Activated T-cell treated with anti-CD3 and anti-CD28 coated beads, Interleukin-2, amount 50 U/mL, for 24 hours (primary cell): Measurements from ENCODE around the gene ATL1.

Experiments
- DNase-seq: peaks from one replicate; pipeline ENCODE4 v3.0.0-alpha.2; 2020
- H3K27ac Mint-ChIP-seq: 2 replicates; pipeline ENCODE4 v1.8.0; 2020; ENCODE audit warnings: mild to moderate bottlenecking, mixed read lengths
- H3K27me3 Mint-ChIP-seq: 2 replicates; pipeline ENCODE4 v1.8.0; 2020; ENCODE audit warnings: mixed read lengths
- H3K36me3 Mint-ChIP-seq: 2 replicates; pipeline ENCODE4 v1.8.0; 2020; ENCODE audit warnings: low read depth, mixed read lengths
- H3K4me1 Mint-ChIP-seq: 2 replicates; pipeline ENCODE4 v1.8.0; 2020; ENCODE audit warnings: low read depth, mixed read lengths
- H3K4me3 Mint-ChIP-seq: 2 replicates; pipeline ENCODE4 v1.8.0; 2020; ENCODE audit warnings: mild to moderate bottlenecking, moderate library complexity, mixed read lengths
- H3K9me3 Mint-ChIP-seq: 2 replicates; pipeline ENCODE4 v1.8.0; 2020; ENCODE audit warnings: mixed read lengths

The ATL1 gene

GRCh38 chr14:50559990-50560930 is at the start of gene ATL1:
Gene ATL1 (plus strand): TSS chr14:50560145. CDS start chr14:50560266, 121 bp downstream.
- H3K4me1 Mint-ChIP-seq = peaks cover 11% of the 10 kb centered on the region
- no peaks in the 10 kb centered on the region for H3K36me3 Mint-ChIP-seq
- H3K27me3 Mint-ChIP-seq = peaks cover 62% of the 10 kb centered on the region
- no peaks in the 10 kb centered on the region for H3K9me3 Mint-ChIP-seq
- H3K27ac Mint-ChIP-seq = no peak within 1 kb of the TSS
- DNase-seq = peak; percentile 69
- peak within 1 kb of the TSS; percentile 78 for H3K4me3 Mint-ChIP-seq

DNA sequence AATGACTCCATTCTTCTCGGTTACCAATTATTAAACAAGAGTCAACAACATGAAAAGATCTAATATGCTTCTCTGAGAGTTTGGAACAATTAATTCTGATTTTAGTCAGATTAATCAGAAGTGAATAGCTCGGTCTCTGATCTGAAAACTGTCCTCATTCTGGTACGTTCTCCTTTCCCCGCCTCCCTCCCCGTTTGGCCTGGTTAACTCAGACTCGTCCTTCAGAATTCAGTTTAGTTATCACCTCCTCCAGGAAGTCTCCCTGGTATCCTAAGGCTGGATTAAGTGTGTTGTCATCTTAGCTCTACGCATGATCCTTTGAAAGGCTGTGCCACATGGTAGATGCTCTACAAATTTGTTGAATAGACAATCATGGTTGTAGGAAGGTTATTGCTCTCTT is 49.8 kb upstream of the ATL1 start:
- DNase-seq = no peak
- Mint-ChIP-seq H3K4me1 (peaks cover 31% of the 10 kb centered on the region), H3K27me3 (no peaks in the 10 kb centered on the region), H3K36me3 (peaks cover 18% of the 10 kb centered on the region), H3K4me3 (no peak overlapping the region), H3K9me3 (peaks cover 2% of the 10 kb centered on the region), H3K27ac (no peak overlapping the region)

DNA sequence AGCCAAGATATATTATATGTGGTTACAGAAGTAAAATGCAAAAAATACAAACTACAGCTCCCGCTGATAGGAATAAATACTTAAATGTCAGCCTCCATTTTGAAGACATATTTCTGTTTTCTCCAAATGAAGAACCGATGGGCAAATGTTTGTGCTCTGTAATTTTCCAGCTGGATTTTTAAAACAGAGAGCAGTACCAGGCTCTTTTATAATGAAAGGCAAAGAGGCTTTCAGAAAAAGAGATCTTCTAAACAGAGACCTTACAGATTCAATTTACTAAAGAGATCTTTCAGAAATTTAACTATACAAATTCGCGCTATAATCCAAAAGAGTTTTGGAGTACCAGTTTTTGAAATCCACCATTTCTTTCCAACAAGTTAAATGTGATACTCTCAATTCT is 47.5 kb upstream of the ATL1 start:
- Mint-ChIP-seq H3K4me1 (peaks cover 30% of the 10 kb centered on the region), H3K27ac (no peak overlapping the region), H3K9me3 (peaks cover 2% of the 10 kb centered on the region), H3K36me3 (peaks cover 18% of the 10 kb centered on the region), H3K4me3 (no peak overlapping the region), H3K27me3 (no peaks in the 10 kb centered on the region)
- DNase-seq = no peak

- H3K9me3 Mint-ChIP-seq = no peaks in the 10 kb centered on the region
Measured at GRCh38 chr14:50516091-50516490, 43.9 kb upstream of the ATL1 start.

GRCh38 chr14:50520947-50521815 is 38.8 kb upstream of the ATL1 start:
- no peaks in the 10 kb centered on the region for H3K9me3 Mint-ChIP-seq
- peak overlapping the region; percentile 62 for H3K4me3 Mint-ChIP-seq
- peaks cover 64% of the 10 kb centered on the region for H3K4me1 Mint-ChIP-seq
- H3K36me3 Mint-ChIP-seq = peaks cover 17% of the 10 kb centered on the region
- peak; percentile 61 for DNase-seq
- peak overlapping the region; percentile 97 for H3K27ac Mint-ChIP-seq
- no peaks in the 10 kb centered on the region for H3K27me3 Mint-ChIP-seq

More at GRCh38 chr14:50516091-50516490, 43.9 kb upstream of the ATL1 start:
- Mint-ChIP-seq H3K4me1 (peaks cover 30% of the 10 kb centered on the region), H3K27ac (no peak overlapping the region), H3K36me3 (peaks cover 6% of the 10 kb centered on the region), H3K27me3 (no peaks in the 10 kb centered on the region), H3K4me3 (no peak overlapping the region)
- no peak for DNase-seq

DNA sequence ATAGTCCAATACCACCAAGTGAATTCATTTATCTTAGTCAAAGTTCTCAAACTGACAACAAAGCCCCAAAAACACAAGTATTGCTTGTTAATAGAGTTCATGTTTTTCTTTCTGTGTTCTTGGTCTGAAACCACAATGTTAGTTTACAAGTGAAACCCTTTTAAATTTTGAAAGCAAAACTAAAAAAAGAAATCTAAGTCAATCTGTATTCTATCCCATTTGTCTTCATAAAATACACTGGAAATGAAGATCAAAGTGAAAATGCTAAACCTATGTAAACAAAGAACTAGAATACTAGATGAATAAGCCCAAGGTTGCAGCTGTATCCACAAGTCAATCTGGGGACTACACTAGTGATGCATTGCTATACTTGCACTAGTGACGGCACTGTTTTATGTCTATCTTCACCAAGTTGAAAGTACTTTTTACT is 38.0 kb upstream of the ATL1 start:
- H3K4me3 Mint-ChIP-seq = peak overlapping the region; percentile 62
- peak overlapping the region; percentile 97 for H3K27ac Mint-ChIP-seq
- H3K36me3 Mint-ChIP-seq = peaks cover 20% of the 10 kb centered on the region
- DNase-seq = no peak
- no peaks in the 10 kb centered on the region for H3K9me3 Mint-ChIP-seq
- H3K27me3 Mint-ChIP-seq = no peaks in the 10 kb centered on the region
- peaks cover 63% of the 10 kb centered on the region for H3K4me1 Mint-ChIP-seq

DNA sequence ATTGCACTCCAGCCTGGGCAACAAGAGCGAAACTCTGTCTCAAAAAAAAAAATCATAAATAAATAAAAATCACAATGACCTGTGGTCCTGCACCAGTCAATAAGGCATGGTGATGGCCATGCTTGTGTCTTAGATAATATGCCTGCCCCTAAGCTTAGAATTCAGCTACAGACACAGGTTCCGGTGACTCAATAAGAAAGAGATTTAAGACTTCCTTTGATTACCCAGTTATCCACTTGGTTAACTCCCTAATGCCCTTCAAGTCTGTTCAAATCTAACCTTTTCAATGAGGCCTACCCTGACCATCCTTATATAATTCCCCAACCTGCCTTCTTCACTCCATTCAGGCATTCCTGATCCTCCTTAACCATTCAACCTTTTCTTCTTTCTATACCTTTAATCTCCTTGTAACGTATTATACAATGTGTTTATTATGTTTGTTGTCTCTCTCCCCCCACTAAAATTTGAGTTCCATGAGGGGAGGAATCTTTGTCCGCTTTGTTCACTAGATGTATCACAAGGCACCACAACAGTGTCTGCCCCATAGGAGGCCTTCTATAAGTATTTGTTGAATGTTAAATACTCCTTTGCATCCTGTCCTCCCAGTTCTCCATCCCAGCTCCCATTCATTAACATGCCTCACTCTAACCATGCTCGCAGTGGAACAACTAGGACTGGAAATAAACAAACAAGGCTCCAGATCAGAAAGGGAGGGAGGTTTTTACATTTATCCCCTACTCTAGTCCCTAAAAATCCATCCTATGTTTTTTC is 36.5 kb upstream of the ATL1 start:
- H3K9me3 Mint-ChIP-seq = no peaks in the 10 kb centered on the region
- H3K4me1 Mint-ChIP-seq = peaks cover 66% of the 10 kb centered on the region
- H3K4me3 Mint-ChIP-seq = peak overlapping the region; percentile 2
- no peak for DNase-seq
- peaks cover 25% of the 10 kb centered on the region for H3K36me3 Mint-ChIP-seq
- no peaks in the 10 kb centered on the region for H3K27me3 Mint-ChIP-seq
- H3K27ac Mint-ChIP-seq = peak overlapping the region; percentile 35

DNA sequence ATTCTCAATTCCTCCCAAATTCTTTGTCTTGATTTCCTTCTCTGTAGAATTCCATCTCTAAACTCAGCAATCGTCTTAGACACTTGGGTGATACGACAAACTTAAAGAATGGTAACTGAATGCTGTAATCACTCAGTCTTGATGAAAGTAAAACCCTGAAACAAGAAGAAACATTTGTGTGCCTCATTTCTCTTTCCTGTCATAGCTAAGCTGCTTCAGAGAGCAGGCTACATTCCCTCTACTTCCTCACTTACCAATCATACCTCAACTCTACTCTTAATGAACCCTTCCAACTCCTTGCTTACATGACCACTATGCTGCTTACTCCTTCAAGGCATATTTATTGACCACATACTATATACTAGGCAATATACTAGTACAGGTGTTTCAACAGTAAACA is 35.9 kb upstream of the ATL1 start:
- Mint-ChIP-seq H3K27ac (peak overlapping the region; percentile 35), H3K4me1 (peaks cover 70% of the 10 kb centered on the region), H3K4me3 (peak overlapping the region; percentile 2), H3K9me3 (no peaks in the 10 kb centered on the region), H3K36me3 (peaks cover 31% of the 10 kb centered on the region), H3K27me3 (no peaks in the 10 kb centered on the region)
- no peak for DNase-seq

- Mint-ChIP-seq H3K27ac (peak overlapping the region; percentile 35), H3K36me3 (peaks cover 32% of the 10 kb centered on the region), H3K9me3 (no peaks in the 10 kb centered on the region), H3K27me3 (no peaks in the 10 kb centered on the region), H3K4me3 (peak overlapping the region; percentile 1), H3K4me1 (peaks cover 75% of the 10 kb centered on the region)
- no peak for DNase-seq
Measured at GRCh38 chr14:50524731-50525515, 35.0 kb upstream of the ATL1 start.

- no peak for DNase-seq
- Mint-ChIP-seq H3K27ac (no peak overlapping the region), H3K4me1 (peaks cover 73% of the 10 kb centered on the region), H3K4me3 (no peak overlapping the region), H3K9me3 (no peaks in the 10 kb centered on the region), H3K27me3 (no peaks in the 10 kb centered on the region), H3K36me3 (peaks cover 34% of the 10 kb centered on the region)
Measured at GRCh38 chr14:50528000-50528399, 31.9 kb upstream of the ATL1 start.

DNA sequence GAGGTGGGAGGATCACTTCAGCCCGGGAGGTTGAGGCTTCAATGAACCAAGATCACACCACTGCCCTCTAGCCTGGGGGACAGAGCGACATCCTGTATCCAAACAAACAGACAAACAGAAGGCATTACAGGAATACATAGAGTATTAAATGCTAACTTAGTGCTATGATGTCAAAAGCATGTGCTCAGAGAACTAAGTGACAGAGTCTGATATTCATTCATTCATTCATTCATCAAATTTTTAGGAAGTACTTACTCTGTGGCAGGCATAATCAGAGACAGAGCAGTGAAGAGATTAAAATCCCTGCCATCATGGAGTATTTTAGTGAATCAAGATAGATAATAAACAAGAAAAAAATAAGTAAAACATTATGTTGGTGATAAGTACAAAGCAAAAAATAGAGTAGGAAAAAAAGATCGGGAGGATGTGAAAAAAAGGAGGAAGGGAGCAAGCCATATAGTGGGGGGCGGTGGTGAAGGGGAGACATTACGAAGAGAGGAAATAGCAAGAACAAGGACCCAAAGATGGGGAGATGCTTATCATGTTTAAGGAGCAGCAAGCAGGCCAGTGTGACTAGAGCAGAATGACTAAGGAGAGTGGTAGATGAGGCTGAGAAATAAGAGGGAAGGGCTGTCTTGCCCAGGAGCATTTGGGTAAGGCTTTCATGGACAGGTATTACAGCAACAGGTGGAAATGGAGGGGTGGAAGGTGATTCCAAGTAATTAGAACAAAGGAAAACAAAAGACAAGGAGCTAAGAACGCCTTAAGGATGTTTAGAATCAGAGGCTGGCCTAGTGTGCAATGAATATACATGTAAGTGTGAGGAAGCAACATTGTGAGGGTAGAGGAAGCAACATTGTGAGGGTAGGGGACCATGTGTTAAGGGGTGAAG is 30.4 kb upstream of the ATL1 start:
- peaks cover 66% of the 10 kb centered on the region for H3K4me1 Mint-ChIP-seq
- H3K36me3 Mint-ChIP-seq = peaks cover 26% of the 10 kb centered on the region
- H3K27ac Mint-ChIP-seq = peak overlapping the region; percentile 27
- H3K27me3 Mint-ChIP-seq = no peaks in the 10 kb centered on the region
- no peak for DNase-seq
- no peaks in the 10 kb centered on the region for H3K9me3 Mint-ChIP-seq
- H3K4me3 Mint-ChIP-seq = peak overlapping the region; percentile 88

- no peaks in the 10 kb centered on the region for H3K27me3 Mint-ChIP-seq
- peaks cover 57% of the 10 kb centered on the region for H3K4me1 Mint-ChIP-seq
- no peak for DNase-seq
- no peak overlapping the region for H3K27ac Mint-ChIP-seq
- peak overlapping the region; percentile 88 for H3K4me3 Mint-ChIP-seq
- peaks cover 23% of the 10 kb centered on the region for H3K36me3 Mint-ChIP-seq
- no peaks in the 10 kb centered on the region for H3K9me3 Mint-ChIP-seq
Measured at GRCh38 chr14:50530358-50530757, 29.6 kb upstream of the ATL1 start.
